Stimulated activated CD4-positive, alpha-beta T cell treated with anti-CD3 and anti-CD28 coated beads, Interleukin-12 subunit alpha, Interleukin-12 subunit beta, amount 100 ng/mL, for 4 hours (primary cell): ENCODE results near the gene GLDN.

Experiments used
- DNase-seq: peaks from one replicate; pipeline ENCODE4 v3.0.0-alpha.2; 2020

The GLDN gene

DNA sequence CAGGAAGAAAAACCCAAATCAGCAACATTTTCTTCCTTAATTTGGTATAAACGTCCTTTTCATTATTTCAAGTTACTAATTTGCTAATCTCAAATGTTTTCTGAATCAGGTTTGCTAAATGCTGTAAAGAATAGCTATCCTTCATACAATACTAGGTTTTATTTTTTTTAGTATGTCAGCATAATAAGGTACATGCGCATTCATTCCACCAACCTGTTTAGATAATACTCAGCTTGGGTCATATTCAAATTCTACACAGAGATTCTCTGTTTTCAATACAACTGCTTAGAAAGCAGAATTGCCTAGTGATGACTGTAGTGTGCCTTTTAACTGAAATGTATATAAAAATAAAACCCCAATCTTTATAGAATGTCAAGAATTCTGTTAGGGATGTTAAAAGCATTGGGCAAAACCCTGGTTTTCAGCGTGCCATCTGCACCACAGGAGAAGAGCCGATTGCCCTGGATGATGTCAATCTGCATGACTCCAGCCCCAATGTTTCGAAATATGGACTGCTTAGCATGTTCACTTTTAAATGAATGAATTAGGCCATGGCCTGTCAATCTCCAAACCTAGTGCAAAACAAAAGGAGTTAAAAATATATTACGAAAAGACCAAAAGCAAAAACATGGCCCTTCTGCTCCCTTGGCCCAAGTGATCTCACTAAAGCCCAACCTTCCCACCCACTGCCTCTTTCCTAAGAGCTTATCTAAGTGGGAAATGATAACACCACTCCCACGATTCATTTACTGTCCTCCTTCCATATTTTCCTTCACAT, 107.4 kb downstream of the GLDN start:
- no peak for DNase-seq

DNA sequence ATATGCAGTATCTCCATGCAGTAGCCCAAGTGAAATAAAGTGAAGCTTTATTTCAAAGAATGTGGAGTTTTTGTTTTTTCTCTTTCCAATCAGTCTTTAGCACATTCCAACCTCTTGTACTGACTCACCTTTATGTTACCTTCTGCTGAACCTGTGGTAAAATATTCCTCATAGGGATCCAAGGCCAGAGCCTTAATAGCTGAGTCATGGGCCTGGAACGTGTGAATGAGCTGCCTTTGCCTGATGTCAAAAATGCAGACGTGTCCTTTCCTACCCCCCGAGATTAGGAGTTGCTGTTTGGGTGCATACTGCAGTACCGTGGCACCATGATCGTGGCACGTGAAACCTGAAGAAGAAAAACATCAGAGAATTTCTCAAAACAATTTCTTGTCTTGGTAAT, 108.5 kb downstream of the GLDN start:
- no peak for DNase-seq
